NCI-H187 treated with DMSO at 0.1 percent for 48 hours (cell line): ENCODE data around the gene PVR.
"Not testable (repeated sequence)": the region's sequence is repeated elsewhere in the genome, so short reads cannot be mapped to it uniquely, and the experiment has no call there.

Source experiments
- DNase-seq: peaks from one replicate; lab custom pipeline; 2025; lab: John Stamatoyannopoulos, UW

The PVR gene

DNA sequence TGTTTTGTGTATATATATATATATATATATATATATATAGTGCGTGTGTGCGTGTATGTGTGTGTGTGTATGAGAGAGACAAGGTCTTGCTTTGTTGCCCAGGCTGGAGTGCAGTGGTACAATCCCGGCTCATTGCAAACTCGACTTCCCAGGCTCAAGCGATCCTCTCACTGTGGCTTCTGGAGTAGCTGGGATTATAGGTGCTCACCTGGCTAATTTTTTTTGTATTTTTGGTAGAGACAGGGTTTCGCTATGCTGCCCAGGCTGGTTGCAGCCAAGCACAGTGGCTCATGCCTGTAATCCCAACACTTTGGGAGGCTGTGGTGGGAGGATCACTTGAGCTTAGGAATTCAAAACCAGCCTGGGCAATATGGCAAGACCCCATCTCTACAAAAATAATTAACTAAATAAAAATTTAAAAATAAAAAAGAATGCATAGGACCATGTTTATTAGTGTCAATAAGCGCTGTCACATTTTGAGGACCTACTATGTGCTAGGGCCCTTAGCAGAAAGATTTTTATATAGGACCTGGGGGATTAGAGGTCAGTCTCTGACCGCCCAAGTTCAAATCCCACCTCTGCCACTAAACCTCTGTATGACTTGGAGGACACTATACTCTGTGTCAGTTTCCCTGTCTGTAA lies 1.8 kb downstream of the PVR start:
- DNase-seq = no peak

- no peak for DNase-seq
These were observed 2.3 kb downstream of the PVR start for GRCh38 chr19:44646049-44646416.

GRCh38 chr19:44647144-44647543 lies 3.4 kb downstream of the PVR start:
- no peak for DNase-seq

DNA sequence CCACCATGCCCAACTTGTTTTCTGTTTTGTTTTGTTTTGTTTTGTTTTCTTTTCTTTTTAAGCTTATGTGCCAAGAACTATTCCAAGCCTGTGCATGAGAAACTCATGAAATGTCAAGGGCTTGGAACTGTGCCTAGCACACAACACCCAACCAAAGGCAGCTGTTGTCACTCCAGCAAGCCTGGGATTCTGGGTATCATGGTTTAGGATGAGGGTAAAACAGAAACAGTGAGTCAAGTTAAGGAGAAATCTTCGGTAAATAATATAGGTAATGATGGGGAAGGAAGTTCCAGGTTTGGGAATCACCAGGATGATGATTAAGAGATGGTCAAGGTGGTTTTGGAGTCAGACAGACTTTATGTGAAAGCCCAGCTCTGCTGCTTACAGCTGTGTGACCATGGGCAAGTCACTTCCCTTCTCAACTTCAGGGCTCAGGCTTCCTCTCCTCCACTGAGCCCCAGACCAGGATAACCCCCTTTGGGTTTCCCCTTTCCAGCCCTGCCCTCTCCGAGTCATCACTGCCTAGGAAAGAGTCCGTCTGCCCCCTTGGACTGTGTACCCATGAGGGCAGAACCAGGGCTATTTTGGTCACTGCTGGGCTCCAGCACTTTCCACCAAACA lies 5.0 kb downstream of the PVR start:
- DNase-seq = no peak

DNA sequence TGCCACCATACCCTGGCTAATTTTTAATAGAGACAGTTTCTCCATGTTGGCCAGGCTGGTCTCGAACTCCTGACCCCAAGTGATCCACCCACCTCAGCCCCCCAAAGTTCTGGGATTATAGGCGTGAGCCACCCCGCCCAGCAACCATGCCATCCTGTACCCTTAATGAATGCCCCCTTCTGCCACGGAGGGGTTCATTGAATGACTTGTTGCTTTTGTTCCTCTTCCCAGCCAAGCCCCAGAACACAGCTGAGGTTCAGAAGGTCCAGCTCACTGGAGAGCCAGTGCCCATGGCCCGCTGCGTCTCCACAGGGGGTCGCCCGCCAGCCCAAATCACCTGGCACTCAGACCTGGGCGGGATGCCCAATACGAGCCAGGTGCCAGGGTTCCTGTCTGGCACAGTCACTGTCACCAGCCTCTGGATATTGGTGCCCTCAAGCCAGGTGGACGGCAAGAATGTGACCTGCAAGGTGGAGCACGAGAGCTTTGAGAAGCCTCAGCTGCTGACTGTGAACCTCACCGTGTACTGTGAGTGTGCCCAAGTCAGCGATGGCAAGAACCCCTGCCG lies 6.0 kb downstream of the PVR start:
- no peak for DNase-seq

DNA sequence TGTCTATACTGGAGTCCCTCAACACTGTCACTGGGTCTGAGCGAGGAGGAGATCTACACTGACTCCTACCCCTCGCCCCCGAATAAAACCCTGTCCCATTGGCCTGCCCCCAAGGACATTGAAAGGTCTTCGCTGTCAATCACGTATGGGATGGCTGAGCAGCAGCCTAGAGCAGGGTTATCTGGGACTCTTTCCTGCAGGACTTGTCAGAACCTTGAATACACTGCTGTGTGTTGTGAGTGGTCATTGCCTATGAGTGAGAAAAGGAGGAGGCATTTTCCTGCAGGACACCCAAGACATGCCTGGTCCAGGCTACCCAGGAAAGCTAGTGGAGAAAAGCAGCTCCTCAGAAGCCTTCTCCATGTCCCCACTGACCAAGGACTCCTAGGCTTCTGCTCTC lies 9.6 kb downstream of the PVR start:
- DNase-seq = no peak

GRCh38 chr19:44653977-44654774 lies 10.5 kb downstream of the PVR start:
- DNase-seq = no peak

DNA sequence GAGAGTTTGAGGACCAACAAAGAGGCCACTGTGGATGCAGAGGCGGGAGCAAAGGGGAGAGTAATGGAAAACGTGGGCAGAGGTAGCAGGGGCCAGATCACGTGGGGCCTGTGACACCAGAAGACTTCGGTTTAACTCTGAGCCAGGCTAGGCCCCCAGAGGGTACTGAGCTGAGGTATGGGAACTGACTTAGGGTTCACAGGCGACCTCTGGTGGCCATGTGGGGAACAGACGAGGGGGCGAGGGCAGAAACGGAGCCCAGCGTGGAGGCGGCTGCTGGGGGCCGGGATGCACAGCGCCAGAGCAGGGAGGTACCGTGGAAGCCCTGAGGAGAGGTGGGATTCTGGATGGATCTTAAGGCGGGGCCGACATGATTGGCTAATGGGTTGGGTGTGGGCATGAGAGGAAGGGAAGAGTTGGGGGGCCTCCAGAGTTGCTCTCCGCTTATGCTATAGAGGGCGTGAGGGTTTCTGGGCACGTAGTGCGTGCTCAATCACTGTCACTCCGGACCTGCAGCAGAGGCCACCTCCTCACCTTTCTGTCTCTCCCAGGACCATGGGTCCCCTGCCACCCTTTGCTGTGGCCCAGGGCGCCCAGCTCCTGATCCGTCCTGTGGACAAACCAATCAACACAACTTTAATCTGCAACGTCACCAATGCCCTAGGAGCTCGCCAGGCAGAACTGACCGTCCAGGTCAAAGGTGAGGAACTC lies 13.7 kb downstream of the PVR start:
- no peak for DNase-seq

- DNase-seq = no peak
These were observed 14.5 kb downstream of the PVR start for GRCh38 chr19:44658069-44658733.

- no peak for DNase-seq
These were observed 16.4 kb downstream of the PVR start for GRCh38 chr19:44660081-44660480.

- no peak for DNase-seq
These were observed 17.5 kb downstream of the PVR start for GRCh38 chr19:44661205-44661604.

GRCh38 chr19:44661904-44662303 lies 18.2 kb downstream of the PVR start:
- DNase-seq = no peak

DNA sequence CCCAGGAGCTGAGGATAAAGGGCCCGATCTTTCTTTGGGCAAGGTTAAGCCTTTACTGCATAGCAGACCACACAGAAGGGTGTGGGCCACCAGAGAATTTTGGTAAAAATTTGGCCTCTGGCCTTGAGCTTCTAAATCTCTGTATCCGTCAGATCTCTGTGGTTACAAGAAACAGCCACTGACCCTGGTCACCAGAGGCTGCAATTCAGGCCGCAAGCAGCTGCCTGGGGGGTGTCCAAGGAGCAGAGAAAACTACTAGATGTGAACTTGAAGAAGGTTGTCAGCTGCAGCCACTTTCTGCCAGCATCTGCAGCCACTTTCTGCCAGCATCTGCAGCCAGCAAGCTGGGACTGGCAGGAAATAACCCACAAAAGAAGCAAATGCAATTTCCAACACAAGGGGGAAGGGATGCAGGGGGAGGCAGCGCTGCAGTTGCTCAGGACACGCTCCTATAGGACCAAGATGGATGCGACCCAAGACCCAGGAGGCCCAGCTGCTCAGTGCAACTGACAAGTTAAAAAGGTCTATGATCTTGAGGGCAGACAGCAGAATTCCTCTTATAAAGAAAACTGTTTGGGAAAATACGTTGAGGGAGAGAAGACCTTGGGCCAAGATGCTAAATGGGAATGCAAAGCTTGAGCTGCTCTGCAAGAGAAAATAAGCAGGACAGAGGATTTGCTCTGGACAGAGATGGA lies 19.1 kb downstream of the PVR start:
- DNase-seq = no peak

DNA sequence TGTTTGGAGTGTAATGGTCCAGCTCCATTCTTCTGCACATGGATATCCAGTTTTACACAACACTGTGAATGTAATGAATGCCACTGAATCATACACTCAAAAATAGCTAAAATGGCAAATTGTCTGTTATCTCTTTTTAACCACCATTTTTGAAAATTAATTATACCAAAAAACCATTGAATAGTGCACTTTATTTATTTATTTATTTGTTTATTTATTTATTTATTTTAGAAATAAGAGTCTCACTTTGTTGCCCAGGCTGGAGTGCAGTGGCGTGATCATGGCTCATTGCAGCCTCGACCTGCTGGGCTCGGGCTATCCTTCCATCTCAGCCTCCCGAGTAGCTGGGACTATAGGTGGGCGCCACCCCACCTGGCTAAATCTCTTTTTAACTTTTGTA lies 20.3 kb downstream of the PVR start:
- no peak for DNase-seq

DNA sequence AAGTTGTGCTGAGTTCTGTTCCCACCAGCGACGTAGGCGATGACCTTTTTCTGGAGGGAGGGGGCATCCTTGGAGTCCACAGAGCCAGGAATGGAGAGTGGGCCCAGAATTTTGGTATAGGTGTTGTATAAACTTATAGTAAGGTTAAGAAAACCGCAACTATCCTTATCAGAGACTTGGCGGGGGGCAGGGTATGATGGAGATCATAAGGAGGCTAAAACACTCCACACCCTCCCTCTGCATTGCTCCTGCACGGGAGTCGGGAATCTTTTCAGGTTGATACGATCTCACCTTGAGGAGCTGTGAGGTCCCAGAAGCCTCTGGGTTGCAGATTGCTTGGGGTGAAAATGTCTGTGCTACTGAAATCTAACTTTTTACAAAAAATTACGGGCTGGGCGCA lies 21.3 kb downstream of the PVR start:
- no peak for DNase-seq

DNA sequence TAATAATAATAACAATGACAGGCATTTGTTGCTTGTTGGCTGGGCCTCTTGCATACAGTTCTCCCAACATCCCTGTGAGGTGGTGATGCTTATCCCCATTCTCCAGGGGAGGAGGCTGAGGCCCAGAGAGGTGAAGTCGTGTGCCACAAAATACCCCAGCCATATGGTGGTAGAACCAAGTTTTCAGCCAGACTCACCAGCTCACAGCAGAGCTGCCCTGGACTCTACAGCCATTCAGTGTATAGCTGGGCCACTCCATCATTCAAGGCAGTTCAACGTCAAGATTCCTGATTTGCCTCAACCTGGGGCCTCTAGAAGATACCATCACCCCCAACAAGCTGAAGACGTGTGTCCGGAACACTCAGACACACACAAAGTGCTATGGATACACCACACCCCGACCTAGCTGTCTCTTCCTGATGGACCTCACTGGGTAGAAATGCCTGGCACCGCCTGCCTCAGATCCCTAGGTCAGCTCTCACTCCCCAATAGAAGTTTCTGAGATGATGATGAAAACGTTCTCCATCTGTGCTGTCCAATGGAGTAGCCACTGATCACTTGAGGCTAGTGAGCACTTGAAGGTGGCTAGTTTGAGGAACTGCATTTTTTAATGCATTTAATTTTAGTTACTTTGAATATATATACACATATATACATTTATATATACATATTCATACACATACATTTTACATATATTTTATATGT lies 23.3 kb downstream of the PVR start:
- no peak for DNase-seq

GRCh38 chr19:44668985-44669764 lies 25.5 kb downstream of the PVR start:
- no peak for DNase-seq

GRCh38 chr19:44670027-44670426 lies 26.3 kb downstream of the PVR start:
- not testable (repeated sequence) for DNase-seq

- no peak for DNase-seq
These were observed 27.7 kb downstream of the PVR start, which contains the start of gene CEACAM19 for GRCh38 chr19:44671400-44671799. Gene CEACAM19, plus strand, starts transcription at chr19:44671482. Its CDS starts 450 bp downstream, at chr19:44671932.

GRCh38 chr19:44672226-44672625 lies 28.5 kb downstream of the PVR start:
- DNase-seq = no peak
